ENCODE results near the gene HIGD2A.
A peak's percentile ranks its signal among the peaks of the same experiment; 100 is the strongest.

Gene HIGD2A

DNA sequence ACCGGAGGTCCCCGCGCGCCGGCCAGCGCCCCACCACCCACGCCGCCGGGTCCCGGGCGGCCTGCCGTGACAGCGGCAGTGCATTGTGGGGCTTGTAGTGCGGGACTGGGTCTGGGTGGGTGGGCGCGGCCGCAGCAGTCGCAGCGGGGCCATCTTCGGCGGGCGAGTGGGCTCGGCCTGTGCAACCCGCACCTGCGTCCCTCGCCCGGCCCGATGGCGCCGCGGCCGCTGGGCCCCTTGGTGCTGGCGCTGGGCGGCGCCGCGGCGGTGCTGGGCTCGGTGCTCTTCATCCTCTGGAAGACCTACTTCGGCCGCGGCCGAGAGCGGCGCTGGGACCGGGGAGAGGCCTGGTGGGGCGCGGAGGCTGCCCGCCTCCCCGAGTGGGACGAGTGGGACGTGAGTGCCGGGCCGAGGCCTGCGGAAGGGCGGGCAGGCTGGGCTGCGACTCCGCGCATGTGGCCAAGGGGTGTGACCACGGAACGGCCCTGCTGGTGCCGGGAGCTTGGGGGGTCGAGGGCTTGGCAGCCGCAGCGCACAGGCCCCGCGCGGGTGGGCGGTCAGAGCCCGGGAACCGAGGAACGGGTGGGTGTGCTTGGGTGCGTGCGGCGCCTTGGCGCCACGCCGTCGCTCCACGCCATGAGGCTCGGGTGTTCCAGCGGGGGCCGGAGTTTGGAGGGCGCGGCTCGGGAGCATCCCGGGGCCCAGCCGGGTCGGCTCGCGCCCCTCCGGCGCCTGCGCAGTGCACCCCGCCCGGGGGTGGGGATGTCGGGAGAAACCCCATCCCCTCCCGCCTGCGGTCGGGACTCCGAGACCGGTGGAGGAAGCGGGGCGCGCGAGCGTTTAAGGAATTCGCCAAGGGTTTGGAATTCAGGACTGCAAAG is 23.0 kb upstream of the HIGD2A start, which contains the start of gene ARL10:
TSS of gene ARL10 (plus strand) at position 137 of the 881 bp plus-strand sequence. CDS start at position 214, 77 bp downstream.
- H3K27ac ChIP-seq = peak within 1 kb of the TSS; percentile 73 to 91
- peak within 1 kb of the TSS; percentile 78 to 98 for H3K4me3 ChIP-seq
- TF ChIP-seq, protein P1, sequence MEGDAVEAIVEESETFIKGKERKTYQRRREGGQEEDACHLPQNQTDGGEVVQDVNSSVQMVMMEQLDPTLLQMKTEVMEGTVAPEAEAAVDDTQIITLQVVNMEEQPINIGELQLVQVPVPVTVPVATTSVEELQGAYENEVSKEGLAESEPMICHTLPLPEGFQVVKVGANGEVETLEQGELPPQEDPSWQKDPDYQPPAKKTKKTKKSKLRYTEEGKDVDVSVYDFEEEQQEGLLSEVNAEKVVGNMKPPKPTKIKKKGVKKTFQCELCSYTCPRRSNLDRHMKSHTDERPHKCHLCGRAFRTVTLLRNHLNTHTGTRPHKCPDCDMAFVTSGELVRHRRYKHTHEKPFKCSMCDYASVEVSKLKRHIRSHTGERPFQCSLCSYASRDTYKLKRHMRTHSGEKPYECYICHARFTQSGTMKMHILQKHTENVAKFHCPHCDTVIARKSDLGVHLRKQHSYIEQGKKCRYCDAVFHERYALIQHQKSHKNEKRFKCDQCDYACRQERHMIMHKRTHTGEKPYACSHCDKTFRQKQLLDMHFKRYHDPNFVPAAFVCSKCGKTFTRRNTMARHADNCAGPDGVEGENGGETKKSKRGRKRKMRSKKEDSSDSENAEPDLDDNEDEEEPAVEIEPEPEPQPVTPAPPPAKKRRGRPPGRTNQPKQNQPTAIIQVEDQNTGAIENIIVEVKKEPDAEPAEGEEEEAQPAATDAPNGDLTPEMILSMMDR (IDR thresholded peaks at IDR 0.05) = no peak
- peaks cover 16 to 32% (median 26%) of the 10 kb centered on the region in 3 donors for H3K36me3 ChIP-seq
- H3K4me1 ChIP-seq = peaks cover 0 to 21% (median 9%) of the 10 kb centered on the region in 4 donors
- intact Hi-C loops (cut with DNase I; ENCODE audit: low total_unique reads) = no loop called here
- peak; percentile 35 to 72 for DNase-seq
- no peaks in the 10 kb centered on the region for H3K9me3 ChIP-seq
- no peaks in the 10 kb centered on the region for H3K27me3 ChIP-seq

DNA sequence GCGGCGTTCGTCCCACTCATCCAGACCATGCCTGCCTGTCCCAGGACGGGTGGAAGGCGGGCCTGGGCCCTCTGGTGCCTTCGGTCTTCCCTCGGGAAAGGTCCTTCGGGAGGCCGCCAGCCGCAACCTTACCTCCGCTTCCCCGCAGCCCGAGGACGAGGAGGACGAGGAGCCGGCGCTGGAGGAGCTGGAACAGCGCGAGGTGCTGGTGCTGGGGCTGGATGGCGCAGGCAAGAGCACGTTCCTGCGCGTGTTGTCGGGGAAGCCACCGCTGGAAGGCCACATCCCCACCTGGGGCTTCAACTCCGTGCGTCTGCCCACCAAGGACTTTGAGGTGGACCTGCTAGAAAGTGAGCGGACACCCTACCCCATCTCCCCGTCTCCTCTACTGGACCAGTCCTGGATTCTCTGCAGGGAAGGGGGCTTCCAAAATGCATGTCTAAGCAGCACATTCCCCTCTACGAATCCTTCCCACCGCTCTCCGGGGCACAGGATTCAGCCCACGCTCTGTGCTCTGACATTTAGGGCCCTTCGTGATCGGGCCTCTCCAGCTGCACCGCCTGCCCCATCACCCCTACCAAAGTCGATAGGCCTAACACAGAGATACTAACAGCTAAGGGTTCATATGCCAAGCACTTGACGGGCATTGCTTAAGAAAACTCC is 22.2 kb upstream of the HIGD2A start:
- Histone ChIP-seq H3K36me3 (peaks cover 23 to 40% (median 26%) of the 10 kb centered on the region in 3 donors), H3K4me1 (peaks cover 0 to 17% (median 8%) of the 10 kb centered on the region in 4 donors), H3K4me3 (peak overlapping the region; percentile 78 to 98), H3K9me3 (no peaks in the 10 kb centered on the region), H3K27ac (peak overlapping the region; percentile 73 to 91), H3K27me3 (no peaks in the 10 kb centered on the region)
- TF ChIP-seq, protein P1 (IDR thresholded peaks at IDR 0.05) = no peak
- intact Hi-C loops (cut with DNase I; ENCODE audit: low total_unique reads) = no loop called here
- DNase-seq = peak in 1 of 2 donors; percentile 56

DNA sequence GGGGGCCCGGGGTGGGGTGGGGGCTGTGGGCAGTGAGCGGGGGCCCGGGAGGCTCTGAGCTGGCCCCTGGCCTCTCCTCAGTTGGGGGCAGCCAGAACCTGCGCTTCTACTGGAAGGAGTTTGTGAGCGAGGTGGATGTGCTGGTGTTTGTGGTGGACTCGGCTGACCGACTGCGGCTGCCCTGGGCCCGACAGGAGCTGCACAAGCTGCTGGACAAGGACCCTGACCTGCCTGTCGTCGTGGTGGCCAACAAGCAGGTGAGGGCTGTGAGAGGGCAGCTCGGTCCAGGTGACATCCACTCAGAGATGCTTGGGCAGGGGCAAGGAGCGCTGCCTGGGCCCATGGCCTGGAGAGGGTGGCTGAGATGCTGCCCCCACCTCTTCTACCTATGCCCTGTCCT is 19.8 kb upstream of the HIGD2A start:
- Histone ChIP-seq H3K36me3 (peaks cover 29 to 51% (median 32%) of the 10 kb centered on the region in 3 donors), H3K9me3 (no peaks in the 10 kb centered on the region), H3K4me1 (peaks cover 0 to 27% (median 15%) of the 10 kb centered on the region in 4 donors), H3K27me3 (no peaks in the 10 kb centered on the region), H3K4me3 (no peak overlapping the region), H3K27ac (no peak overlapping the region)
- TF ChIP-seq, protein P1 (IDR thresholded peaks at IDR 0.05) = no peak
- intact Hi-C loops (cut with DNase I; ENCODE audit: low total_unique reads) = no loop called here
- DNase-seq = no peak

DNA sequence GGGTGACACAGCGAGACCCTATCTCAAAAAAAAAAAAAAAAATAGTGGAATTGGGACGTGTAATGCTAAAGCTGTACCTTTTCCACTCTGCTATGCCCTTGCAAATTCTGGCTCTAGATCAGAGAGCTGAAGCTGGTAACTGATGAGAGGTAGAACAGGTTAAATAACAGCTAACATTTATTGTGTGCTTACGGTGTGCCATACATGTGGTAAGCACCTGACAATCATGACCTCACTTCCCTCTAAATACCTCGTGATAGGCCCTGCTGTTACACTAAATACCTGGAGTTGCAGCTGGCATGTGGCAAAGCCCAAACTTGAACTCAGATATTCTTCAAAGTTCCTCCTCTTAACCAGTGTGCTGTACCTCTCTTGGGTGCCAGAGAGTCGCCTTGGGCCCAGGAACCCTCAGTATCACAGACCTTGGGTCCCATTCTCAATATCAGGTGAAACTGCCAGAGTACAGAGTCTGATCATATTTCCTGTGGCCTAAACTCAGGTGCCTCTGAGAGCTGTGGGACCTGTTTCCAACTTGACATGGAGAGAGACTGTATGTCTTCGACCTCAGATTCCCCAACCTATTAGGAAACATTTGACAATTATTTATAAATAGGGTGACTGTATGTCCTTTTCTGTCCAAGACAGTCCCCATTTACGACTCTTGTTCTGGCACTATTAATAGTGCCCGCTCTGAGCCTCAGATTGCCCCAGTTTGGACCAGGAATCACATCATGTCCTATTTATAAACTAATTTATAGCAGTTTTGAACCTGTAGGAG is 18.4 kb upstream of the HIGD2A start:
- no peak for DNase-seq
- Histone ChIP-seq H3K4me3 (no peak overlapping the region), H3K4me1 (peaks cover 0 to 25% (median 11%) of the 10 kb centered on the region in 4 donors), H3K27ac (no peak overlapping the region), H3K36me3 (peaks cover 29 to 51% (median 32%) of the 10 kb centered on the region in 3 donors), H3K27me3 (no peaks in the 10 kb centered on the region), H3K9me3 (no peaks in the 10 kb centered on the region)
- intact Hi-C loops (cut with DNase I; ENCODE audit: low total_unique reads) = no loop called here
- TF ChIP-seq, protein P1 (IDR thresholded peaks at IDR 0.05) = no peak
